Left lung (tissue), 10 donors: ENCODE data around the gene ACSL5. TPM values are rescaled to one million over a fixed set of nuclear protein-coding genes. Genes with fewer than 3 reads are reported as not detected.
A peak's percentile ranks its signal among the peaks of the same experiment; 100 is the strongest.

Experiments used
- ATAC-seq: fragments of 200-7000 bp; cut with Tn5 transposase; one replicate; pipeline ENCODE4 v1.9.1; 2020; ENCODE audit warnings: moderate library complexity
- DNase-seq, 4 donors: peaks; one replicate each; pipeline ENCODE4 v3.0.0-alpha.2; 2013 to 2020
- H3K27ac ChIP-seq, 2 donors: fragments of 200-600 bp; sonication (generic) in 1 of 2; one replicate each; pipeline versions ENCODE4 v1.5.0 to v1.8.0; 2020 to 2021
- H3K27me3 ChIP-seq, 2 donors: fragments of 200-600 bp; sonication (generic) in 1 of 2; one replicate each; pipeline versions ENCODE4 v1.5.0 to v1.8.0; 2020 to 2021
- H3K36me3 ChIP-seq, 2 donors: fragments of 200-600 bp; sonication (generic) in 1 of 2; one replicate each; pipeline versions ENCODE4 v1.5.0 to v1.8.0; 2020 to 2021
- H3K4me1 ChIP-seq, 2 donors: fragments of 200-600 bp; one replicate each; pipeline ENCODE4 v1.8.0; 2021
- H3K4me3 ChIP-seq, 2 donors: fragments of 200-600 bp; sonication (generic) in 1 of 2; one replicate each; pipeline versions ENCODE4 v1.5.0 to v1.8.0; 2020 to 2021; ENCODE audit warnings: mild to moderate bottlenecking in 1 of 2
- H3K9me3 ChIP-seq, 2 donors: fragments of 200-600 bp; sonication (generic) in 1 of 2; one replicate each; pipeline versions ENCODE4 v1.5.0 to v1.8.0; 2020 to 2021
- intact Hi-C, 2 donors: fragments of 100-400 bp; cut with DNase I; formaldehyde crosslinking; loops; one replicate each; pipeline versions ENCODE4 v1.11.2 to v1.14.2; 2022
- polyA plus RNA-seq, 6 donors: library from polyadenylated mRNA; unstranded; fragments of 120-200 nt; gene quantifications; one replicate each; pipeline ENCODE4 v1.2.1, GENCODE V29; 2013; ENCODE audit not compliant: insufficient read length in 6 of 6
- total RNA-seq, 2 donors: library from RNA; stranded (reverse); fragmentation: NEBNext Ultra II Directional; extraction: Animal tissue kit (Norgen Biotek cat#: 25700); gene quantifications; one replicate each; pipeline ENCODE4 v1.2.1, GENCODE V29; 2021
- TF ChIP-seq, protein P1 (sequence below), 2 donors: fragments of 200-600 bp; sonication (generic) in 1 of 2; IDR thresholded peaks; one replicate each; pipeline versions ENCODE4 v1.5.0 to v1.8.0; 2021; ENCODE audit warnings: antibody characterized with exemption in 2 of 2
- donor health status: DM: no; HTN: yes; CAD: no.
- donor health status: DM: no; HTN: no; CAD: no.

ACSL5 gene
- total and polyA plus RNA-seq, 8 donors, result 10.5 to 82.5 (median 14.1) TPM

DNA sequence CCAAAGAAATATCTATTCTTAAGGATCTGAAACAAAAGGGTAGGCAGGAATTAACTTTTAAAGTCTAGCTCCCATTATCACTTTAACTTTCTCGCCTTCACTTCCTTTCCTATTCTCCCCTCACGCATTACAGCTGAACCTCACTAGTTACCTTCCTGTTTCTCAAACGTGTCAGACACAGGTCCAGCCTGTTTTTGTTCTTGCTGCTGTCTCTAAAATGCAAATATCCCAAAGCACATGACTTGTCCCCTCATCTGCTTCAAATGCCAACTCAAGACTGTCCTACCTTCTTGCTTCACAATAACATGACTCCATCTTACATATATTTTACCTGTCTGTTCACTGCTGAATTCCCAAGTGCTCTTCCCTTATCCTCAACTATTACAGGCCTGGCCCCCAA lies 55.2 kb downstream of the ACSL5 start:
- no peak for ATAC-seq
- Histone ChIP-seq H3K9me3 (no peaks in the 10 kb centered on the region), H3K4me3 (no peak overlapping the region), H3K4me1 (no peaks in the 10 kb centered on the region), H3K27me3 (no peaks in the 10 kb centered on the region), H3K36me3 (peaks cover 0 to 100% of the 10 kb centered on the region in 2 donors), H3K27ac (no peak overlapping the region)
- TF ChIP-seq, protein P1, sequence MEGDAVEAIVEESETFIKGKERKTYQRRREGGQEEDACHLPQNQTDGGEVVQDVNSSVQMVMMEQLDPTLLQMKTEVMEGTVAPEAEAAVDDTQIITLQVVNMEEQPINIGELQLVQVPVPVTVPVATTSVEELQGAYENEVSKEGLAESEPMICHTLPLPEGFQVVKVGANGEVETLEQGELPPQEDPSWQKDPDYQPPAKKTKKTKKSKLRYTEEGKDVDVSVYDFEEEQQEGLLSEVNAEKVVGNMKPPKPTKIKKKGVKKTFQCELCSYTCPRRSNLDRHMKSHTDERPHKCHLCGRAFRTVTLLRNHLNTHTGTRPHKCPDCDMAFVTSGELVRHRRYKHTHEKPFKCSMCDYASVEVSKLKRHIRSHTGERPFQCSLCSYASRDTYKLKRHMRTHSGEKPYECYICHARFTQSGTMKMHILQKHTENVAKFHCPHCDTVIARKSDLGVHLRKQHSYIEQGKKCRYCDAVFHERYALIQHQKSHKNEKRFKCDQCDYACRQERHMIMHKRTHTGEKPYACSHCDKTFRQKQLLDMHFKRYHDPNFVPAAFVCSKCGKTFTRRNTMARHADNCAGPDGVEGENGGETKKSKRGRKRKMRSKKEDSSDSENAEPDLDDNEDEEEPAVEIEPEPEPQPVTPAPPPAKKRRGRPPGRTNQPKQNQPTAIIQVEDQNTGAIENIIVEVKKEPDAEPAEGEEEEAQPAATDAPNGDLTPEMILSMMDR (IDR thresholded peaks at IDR 0.05), result no peak
- intact Hi-C loops, result no loop called here
- DNase-seq, result no peak

DNA sequence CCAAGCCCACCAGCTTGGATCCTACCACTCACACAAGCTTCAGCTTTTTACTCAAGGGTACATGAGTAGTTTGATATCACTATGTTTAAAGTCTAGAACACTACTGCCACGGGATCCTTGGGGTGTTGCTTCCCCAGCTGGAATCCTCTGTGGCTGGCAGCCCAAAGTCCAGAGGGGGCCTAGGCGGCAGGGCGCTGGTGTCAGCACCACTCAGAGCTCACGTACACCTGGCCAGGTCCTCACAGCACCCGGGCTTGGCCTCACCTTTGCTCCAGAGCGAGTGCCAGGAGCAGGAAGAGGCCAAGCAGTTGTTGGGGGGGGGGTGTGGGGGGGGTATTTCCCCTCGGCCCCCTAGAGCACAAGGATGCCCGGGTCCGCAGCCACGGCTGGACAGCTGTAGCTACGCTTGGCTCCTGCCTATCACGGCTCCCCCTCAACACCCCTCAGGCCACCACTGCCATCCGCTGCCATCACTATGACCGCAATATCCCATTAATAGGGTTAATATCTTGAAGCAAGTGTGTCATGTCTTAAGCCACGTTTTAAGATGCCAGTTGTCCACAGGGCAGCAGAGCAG lies 55.8 kb downstream of the ACSL5 start:
- H3K9me3 ChIP-seq, result no peaks in the 10 kb centered on the region
- no peak overlapping the region for H3K4me3 ChIP-seq
- peak in 1 of 4 donors; percentile 56 for DNase-seq
- intact Hi-C loops, result loop anchor here in 1 of 2 donors (5.0 kb wide), 1 partner anchor 107 kb away; no protein-coding TSS in a partner anchor
- no peaks in the 10 kb centered on the region for H3K4me1 ChIP-seq
- H3K27me3 ChIP-seq, result no peaks in the 10 kb centered on the region
- no peak overlapping the region for H3K27ac ChIP-seq
- TF ChIP-seq, protein P1 (IDR thresholded peaks at IDR 0.05), result no peak
- ATAC-seq, result no peak
- H3K36me3 ChIP-seq, result peaks cover 0 to 100% of the 10 kb centered on the region in 2 donors

DNA sequence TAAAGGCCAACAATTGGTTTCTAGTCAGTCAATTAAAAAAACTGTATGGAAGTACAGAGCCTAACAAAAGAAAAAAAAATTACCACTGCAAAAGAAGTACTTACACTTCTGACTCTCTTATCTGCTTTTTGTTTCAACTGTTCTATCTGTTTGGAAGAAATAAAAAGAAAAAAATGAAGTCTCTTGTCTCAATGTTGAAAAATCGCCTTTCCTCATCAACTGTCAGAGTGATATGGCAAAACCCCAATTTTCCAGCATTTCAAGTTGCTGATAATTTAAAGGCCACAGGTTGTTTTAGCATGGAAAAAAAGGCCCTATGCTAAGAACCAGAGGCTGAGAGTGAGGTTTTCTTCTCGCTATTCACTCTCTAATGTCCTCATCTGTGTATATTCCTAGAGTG lies 59.2 kb downstream of the ACSL5 start:
- H3K27me3 ChIP-seq, result no peaks in the 10 kb centered on the region
- DNase-seq (no peak), ATAC-seq (no peak)
- H3K36me3 ChIP-seq, result peaks cover 0 to 93% of the 10 kb centered on the region in 2 donors
- H3K4me3 ChIP-seq, result no peak overlapping the region
- H3K4me1 ChIP-seq, result no peaks in the 10 kb centered on the region
- H3K27ac ChIP-seq, result no peak overlapping the region
- intact Hi-C loops, result loop anchor here in 1 of 2 donors (5.0 kb wide), 1 partner anchor 111 kb away; no protein-coding TSS in a partner anchor
- TF ChIP-seq, protein P1 (IDR thresholded peaks at IDR 0.05), result no peak
- H3K9me3 ChIP-seq, result no peaks in the 10 kb centered on the region

DNA sequence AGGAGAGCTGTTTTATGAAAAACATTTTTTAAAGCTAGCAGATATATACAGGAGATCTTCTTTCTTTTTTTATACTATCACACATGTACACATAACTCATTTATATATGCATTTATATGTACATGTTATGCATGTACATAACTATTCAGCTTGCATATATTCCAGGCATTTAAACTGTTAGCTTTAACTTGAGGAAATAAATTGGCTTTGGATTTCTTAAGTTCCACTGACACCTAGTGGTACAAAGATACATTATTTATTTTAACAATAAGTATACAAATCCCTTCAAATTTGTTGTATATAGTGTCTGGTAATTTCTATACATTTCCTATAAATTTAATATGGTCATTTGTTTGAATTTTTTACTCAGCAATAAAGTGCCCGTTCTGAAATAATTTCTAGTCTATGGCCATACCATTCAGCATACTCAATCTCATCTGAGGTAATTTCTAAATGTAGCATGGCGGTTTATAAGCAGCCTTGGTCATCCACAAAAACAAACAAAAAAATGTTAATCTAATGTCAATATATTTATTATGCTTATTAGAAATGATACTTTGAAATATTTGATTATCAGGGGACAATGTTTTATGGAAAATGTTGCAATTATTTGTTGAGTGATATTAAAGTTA lies 61.2 kb downstream of the ACSL5 start:
- peaks cover 0 to 93% of the 10 kb centered on the region in 2 donors for H3K36me3 ChIP-seq
- TF ChIP-seq, protein P1 (IDR thresholded peaks at IDR 0.05), result peak in 1 of 2 donors; percentile 34
- no peaks in the 10 kb centered on the region for H3K4me1 ChIP-seq
- no peaks in the 10 kb centered on the region for H3K9me3 ChIP-seq
- no peak overlapping the region for H3K27ac ChIP-seq
- H3K27me3 ChIP-seq, result no peaks in the 10 kb centered on the region
- peak in 2 of 4 donors; percentile 4 to 19 for DNase-seq
- ATAC-seq, result peak; percentile 65
- H3K4me3 ChIP-seq, result no peak overlapping the region
- intact Hi-C loops, result loop anchor here in 1 of 2 donors (5.0 kb wide), 1 partner anchor 113 kb away; no protein-coding TSS in a partner anchor

DNA sequence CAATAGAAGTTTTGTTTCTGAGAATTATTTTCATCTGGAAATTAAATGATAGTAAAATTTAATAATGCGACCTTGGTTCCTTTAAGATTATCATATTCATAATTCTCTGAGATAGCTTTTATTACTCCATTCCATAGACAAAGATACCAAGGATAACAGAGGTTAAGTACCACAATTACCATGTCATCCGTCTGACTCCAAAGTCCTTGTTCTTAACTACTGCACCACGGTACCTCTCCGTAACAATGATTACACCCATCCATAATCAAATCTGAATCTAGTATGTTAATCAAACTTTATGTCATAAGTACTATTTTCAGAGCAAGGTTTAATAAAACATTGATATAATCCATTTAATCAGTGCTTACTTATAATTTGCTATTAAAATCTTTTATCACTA lies 64.4 kb downstream of the ACSL5 start:
- intact Hi-C loops, result no loop called here
- TF ChIP-seq, protein P1 (IDR thresholded peaks at IDR 0.05), result no peak
- H3K4me1 ChIP-seq, result no peaks in the 10 kb centered on the region
- peaks cover 0 to 93% of the 10 kb centered on the region in 2 donors for H3K36me3 ChIP-seq
- no peaks in the 10 kb centered on the region for H3K9me3 ChIP-seq
- H3K4me3 ChIP-seq, result no peak overlapping the region
- ATAC-seq (no peak), DNase-seq (no peak)
- H3K27ac ChIP-seq, result no peak overlapping the region
- H3K27me3 ChIP-seq, result no peaks in the 10 kb centered on the region
